AG04450 (cell line): ENCODE data around the gene GPN1. TPM values are rescaled to one million over a fixed set of nuclear protein-coding genes. Genes with fewer than 3 reads are reported as not detected.
"Not testable (repeated sequence)": the region's sequence is repeated elsewhere in the genome, so short reads cannot be mapped to it uniquely, and the experiment has no call there.

Experiments
- CTCF ChIA-PET: fragments of 300-600, 350-600 bp; formaldehyde crosslinking; extraction: SDS; loops from one replicate; lab custom pipeline; 2022; ENCODE audit warnings: antibody characterized with exemption, inconsistent platforms; lab: Charles Lee
- POLR2A ChIA-PET: fragments of 350-600 bp; formaldehyde crosslinking; extraction: SDS; loops from one replicate; lab custom pipeline; 2021; ENCODE audit warnings: antibody characterized with exemption, inconsistent platforms; lab: Yijun Ruan, JAX
- DNase-seq: peaks from one replicate; pipeline ENCODE4 v3.0.0-alpha.2; 2011; ENCODE audit warnings: low read depth, low spot score
- H3K27ac ChIP-seq: one replicate; pipeline ENCODE4 v1.5.1; 2012; ENCODE audit warnings: low read depth, low read length, control low read depth
- H3K27me3 ChIP-seq: one replicate; pipeline ENCODE4 v1.6.0; 2012; ENCODE audit warnings: low read length; ENCODE audit not compliant: control insufficient read depth, insufficient read depth
- H3K4me3 ChIP-seq: 2 replicates; pipeline ENCODE4 v1.5.1; 2011; ENCODE audit warnings: mild to moderate bottlenecking, low read depth, low read length, control low read depth
- H3K9me3 ChIP-seq: 2 replicates; pipeline ENCODE4 v1.5.1; 2012; ENCODE audit warnings: low read length; ENCODE audit not compliant: control insufficient read depth, insufficient read depth
- polyA plus RNA-seq: library from polyadenylated mRNA; depleted of rRNA; stranded (reverse); fragments of >200 nt; gene quantifications from 2 replicates; pipeline ENCODE4 v1.2.3, GENCODE V29; 2011
- TF ChIP-seq, protein P1 (sequence below): IDR thresholded peaks from 2 replicates; pipeline ENCODE4 v1.5.1; 2011; ENCODE audit warnings: low read depth, low read length, control low read depth, inconsistent platforms

GPN1 gene
- polyA plus RNA-seq, 1 experiment: 73.6 TPM

- Histone ChIP-seq H3K4me3 (no peak overlapping the region), H3K9me3 (no peaks in the 10 kb centered on the region), H3K27me3 (no peaks in the 10 kb centered on the region), H3K27ac (peak overlapping the region; percentile 39)
- peak; percentile 75 for DNase-seq
- ChIA-PET POLR2A (interaction anchor here (0.6 to 1.1 kb wide), 3 partner anchors 20 to 713 kb away, joined by 3 to 4 read pairs (median 3); partner anchors contain the start of genes SLC4A1AP and SUPT7L), CTCF (interaction anchor here (0.5 to 4.0 kb wide), 83 partner anchors 8 to 1212 kb away, joined by 3 to 51 read pairs (median 3); partner anchors contain the start of genes CCDC121, GPN1, IFT172 and NRBP1)
- TF ChIP-seq, protein P1, sequence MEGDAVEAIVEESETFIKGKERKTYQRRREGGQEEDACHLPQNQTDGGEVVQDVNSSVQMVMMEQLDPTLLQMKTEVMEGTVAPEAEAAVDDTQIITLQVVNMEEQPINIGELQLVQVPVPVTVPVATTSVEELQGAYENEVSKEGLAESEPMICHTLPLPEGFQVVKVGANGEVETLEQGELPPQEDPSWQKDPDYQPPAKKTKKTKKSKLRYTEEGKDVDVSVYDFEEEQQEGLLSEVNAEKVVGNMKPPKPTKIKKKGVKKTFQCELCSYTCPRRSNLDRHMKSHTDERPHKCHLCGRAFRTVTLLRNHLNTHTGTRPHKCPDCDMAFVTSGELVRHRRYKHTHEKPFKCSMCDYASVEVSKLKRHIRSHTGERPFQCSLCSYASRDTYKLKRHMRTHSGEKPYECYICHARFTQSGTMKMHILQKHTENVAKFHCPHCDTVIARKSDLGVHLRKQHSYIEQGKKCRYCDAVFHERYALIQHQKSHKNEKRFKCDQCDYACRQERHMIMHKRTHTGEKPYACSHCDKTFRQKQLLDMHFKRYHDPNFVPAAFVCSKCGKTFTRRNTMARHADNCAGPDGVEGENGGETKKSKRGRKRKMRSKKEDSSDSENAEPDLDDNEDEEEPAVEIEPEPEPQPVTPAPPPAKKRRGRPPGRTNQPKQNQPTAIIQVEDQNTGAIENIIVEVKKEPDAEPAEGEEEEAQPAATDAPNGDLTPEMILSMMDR: peak; percentile 93
Measured at GRCh38 chr2:27683390-27684071, 54.7 kb downstream of the GPN1 start.

DNA sequence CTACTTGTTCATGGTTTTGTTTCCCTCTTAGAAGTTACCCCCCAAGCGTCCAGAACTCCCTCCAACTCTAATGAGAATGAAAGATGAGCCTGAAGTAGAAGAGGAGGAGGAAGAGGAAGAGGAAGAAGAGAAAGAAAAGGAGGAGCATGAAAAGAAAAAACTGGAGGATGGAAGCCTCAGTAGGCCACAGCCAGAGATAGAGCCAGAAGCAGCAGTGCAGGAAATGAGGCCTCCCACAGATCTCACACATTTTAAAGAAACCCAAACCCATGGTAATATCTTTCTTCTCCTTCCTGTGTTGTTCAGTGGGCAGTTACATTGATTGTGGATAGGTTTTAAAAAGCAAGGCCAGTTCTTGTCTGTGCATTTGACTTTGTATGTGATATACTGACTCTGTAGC, 56.2 kb downstream of the GPN1 start:
- H3K9me3 ChIP-seq, H3K27me3 ChIP-seq, POLR2A ChIA-PET, H3K4me3 ChIP-seq, DNase-seq, H3K27ac ChIP-seq: not testable (repeated sequence)
- CTCF ChIA-PET: interaction anchor here (0.6 to 4.0 kb wide), 7 partner anchors 7 to 1184 kb away, joined by 4 to 39 read pairs (median 13); partner anchors contain the start of gene PPM1G

DNA sequence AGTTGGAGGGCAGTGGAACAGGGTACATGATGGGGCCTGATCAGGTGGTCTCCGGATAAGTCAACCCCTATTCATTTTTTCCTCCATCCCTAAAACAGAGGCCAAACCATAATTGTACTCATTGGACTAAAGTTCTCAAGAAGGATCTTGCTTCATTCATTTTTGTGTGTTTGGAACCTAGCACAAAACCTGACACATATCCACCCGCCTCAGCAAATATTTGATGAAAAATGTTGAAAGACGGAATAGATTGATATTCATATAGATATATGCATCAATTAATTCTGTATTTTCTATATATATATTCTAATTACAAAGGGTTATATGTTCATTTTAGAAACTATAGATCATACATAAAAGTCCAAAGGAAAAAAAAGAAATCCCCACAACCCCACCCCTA, 56.7 kb downstream of the GPN1 start:
- CTCF ChIA-PET: interaction anchor here (0.5 kb wide), 1 partner anchor 418 kb away, joined by 4 read pairs; no protein-coding TSS in a partner anchor
- Histone ChIP-seq H3K9me3 (no peaks in the 10 kb centered on the region), H3K27me3 (no peaks in the 10 kb centered on the region), H3K27ac (no peak overlapping the region), H3K4me3 (no peak overlapping the region)
- no peak for DNase-seq
- TF ChIP-seq, protein P1: no peak
- POLR2A ChIA-PET: no interaction called here

GRCh38 chr2:27687232-27687631, 58.4 kb downstream of the GPN1 start:
- DNase-seq: no peak
- Histone ChIP-seq H3K4me3 (no peak overlapping the region), H3K27me3 (no peaks in the 10 kb centered on the region), H3K27ac (no peak overlapping the region), H3K9me3 (no peaks in the 10 kb centered on the region)
- ChIA-PET POLR2A (no interaction called here), CTCF (no interaction called here)
- TF ChIP-seq, protein P1: no peak

DNA sequence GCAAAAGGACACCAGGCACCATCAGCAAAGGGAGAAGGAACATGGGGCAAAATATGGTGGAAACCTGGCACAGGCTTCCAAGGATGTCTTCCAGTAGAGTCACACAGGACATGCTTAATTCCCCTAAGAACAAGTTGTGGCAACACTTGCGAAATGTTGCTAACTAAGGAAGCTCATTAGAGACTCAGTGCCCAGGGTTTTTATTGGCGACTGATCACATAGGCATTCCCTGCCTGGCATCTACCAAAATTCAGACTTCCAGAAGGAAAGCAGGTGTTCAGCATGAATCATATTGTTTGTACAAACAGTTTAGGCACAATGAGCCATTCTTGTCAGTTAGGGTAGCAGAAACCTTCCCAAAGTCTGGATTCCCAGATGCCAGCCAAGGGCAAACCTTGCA, 60.6 kb downstream of the GPN1 start:
- POLR2A ChIA-PET: no interaction called here
- CTCF ChIA-PET: interaction anchor here (0.9 to 1.3 kb wide), 2 partner anchors 14 to 34 kb away, joined by 3 read pairs; no protein-coding TSS in a partner anchor
- Histone ChIP-seq H3K27me3 (no peaks in the 10 kb centered on the region), H3K9me3 (no peaks in the 10 kb centered on the region), H3K27ac (no peak overlapping the region), H3K4me3 (no peak overlapping the region)
- TF ChIP-seq, protein P1: no peak
- DNase-seq: no peak
